WTC11 (cell line): ENCODE results near the gene MSI2. TPM values are rescaled to one million over a fixed set of nuclear protein-coding genes. Genes with fewer than 3 reads are reported as not detected.
A peak's percentile ranks its signal among the peaks of the same experiment; 100 is the strongest.

Experiments used
- ATAC-seq: fragments of 200-7000 bp; cut with Tn5 transposase; 2 replicates; pipeline ENCODE4 v1.10.0; 2021; ENCODE audit warnings: mild to moderate bottlenecking, moderate library complexity
- CTCF ChIA-PET: fragments of 300-600 bp; sonication (Branson Sonifier 250); formaldehyde crosslinking; loops from one replicate; lab custom pipeline; 2021; ENCODE audit warnings: antibody characterized with exemption; lab: Charles Lee
- POLR2A ChIA-PET: fragments of 350-600 bp; sonication (Branson Sonifier 250); formaldehyde crosslinking; loops from one replicate; lab custom pipeline; 2021; ENCODE audit warnings: antibody characterized with exemption; lab: Charles Lee
- DNase-seq: peaks from one replicate; pipeline ENCODE4 v3.0.0; 2021; ENCODE audit warnings: low spot score
- H3K27ac Mint-ChIP-seq: 2 replicates; pipeline ENCODE4 v1.8.0; 2021; ENCODE audit warnings: mixed read lengths
- H3K27me3 Mint-ChIP-seq: 2 replicates; pipeline ENCODE4 v1.8.0; 2021; ENCODE audit warnings: low read depth, mild to moderate bottlenecking, moderate library complexity, mixed read lengths
- H3K36me3 Mint-ChIP-seq: 2 replicates; pipeline ENCODE4 v1.8.0; 2021; ENCODE audit warnings: mixed read lengths
- H3K4me1 Mint-ChIP-seq: 2 replicates; pipeline ENCODE4 v1.8.0; 2022; ENCODE audit warnings: mixed read lengths
- H3K4me3 Mint-ChIP-seq: 2 replicates; pipeline ENCODE4 v1.8.0; 2021; ENCODE audit warnings: mild to moderate bottlenecking, moderate library complexity, mixed read lengths
- H3K9me3 Mint-ChIP-seq: 2 replicates; pipeline ENCODE4 v1.8.0; 2021; ENCODE audit warnings: mixed read lengths
- AR ChIP-seq: fragments of 250-450 bp; sonication (Bioruptor Pico); IDR thresholded peaks from 2 replicates; pipeline ENCODE4 v1.9.0; 2021; ENCODE audit warnings: mild to moderate bottlenecking
- CREM ChIP-seq: sonication (generic); formaldehyde crosslinking; IDR thresholded peaks from 2 replicates; pipeline ENCODE4 v1.8.1; 2022; ENCODE audit warnings: mild to moderate bottlenecking, missing genetic modification reagents, moderate library complexity
- EMX1 ChIP-seq: fragments of 250-450 bp; sonication (Bioruptor Pico); IDR thresholded peaks from 2 replicates; pipeline ENCODE4 v1.8.0; 2021; ENCODE audit warnings: mild to moderate bottlenecking
- FOXJ3 ChIP-seq: sonication (generic); formaldehyde crosslinking; IDR thresholded peaks from 2 replicates; pipeline ENCODE4 v1.9.0; 2021; ENCODE audit warnings: missing genetic modification reagents, mild to moderate bottlenecking, borderline replicate concordance
- GABPB1 ChIP-seq: sonication (generic); formaldehyde crosslinking; IDR thresholded peaks from 2 replicates; pipeline ENCODE4 v1.8.1; 2023; ENCODE audit warnings: mild to moderate bottlenecking, missing genetic modification reagents
- SMAD3 ChIP-seq: sonication (generic); formaldehyde crosslinking; IDR thresholded peaks from 2 replicates; pipeline ENCODE4 v1.8.0; 2022; ENCODE audit warnings: missing genetic modification reagents, mild to moderate bottlenecking, borderline replicate concordance
- SMAD4 ChIP-seq: sonication (generic); formaldehyde crosslinking; IDR thresholded peaks from 2 replicates; pipeline ENCODE4 v1.8.0; 2022; ENCODE audit warnings: mild to moderate bottlenecking, missing genetic modification reagents
- TP53 ChIP-seq: sonication (generic); formaldehyde crosslinking; IDR thresholded peaks from 2 replicates; pipeline ENCODE4 v1.8.1; 2023; ENCODE audit warnings: mild to moderate bottlenecking, missing genetic modification reagents
- ZNF281 ChIP-seq: sonication (generic); formaldehyde crosslinking; IDR thresholded peaks from 2 replicates; pipeline ENCODE4 v1.8.0; 2023; ENCODE audit warnings: mild to moderate bottlenecking, missing genetic modification reagents
- total RNA-seq: library from RNA; stranded (reverse); gene quantifications from 3 replicates; pipeline ENCODE4 v1.2.3, GENCODE V29; 2021
- TF ChIP-seq, protein P1 (sequence below): sonication (generic); formaldehyde crosslinking; IDR thresholded peaks from 2 replicates; pipeline ENCODE4 v1.8.0; 2022; ENCODE audit warnings: mild to moderate bottlenecking, missing genetic modification reagents
- TF ChIP-seq, protein P2 (sequence below): sonication (generic); formaldehyde crosslinking; IDR thresholded peaks from 2 replicates; pipeline ENCODE4 v1.8.0; 2023; ENCODE audit warnings: missing genetic modification reagents
- TF ChIP-seq, protein P3 (sequence below): sonication (generic); formaldehyde crosslinking; IDR thresholded peaks from 2 replicates; pipeline ENCODE4 v1.8.0; 2022; ENCODE audit warnings: missing genetic modification reagents
- TF ChIP-seq, protein P4 (sequence below): fragments of 250-450 bp; sonication (Bioruptor Pico); IDR thresholded peaks from 2 replicates; pipeline ENCODE4 v1.9.0; 2021; ENCODE audit warnings: mild to moderate bottlenecking, borderline replicate concordance

Gene MSI2
- total RNA-seq, 1 experiment from 2014 or later = 82.1 TPM

DNA sequence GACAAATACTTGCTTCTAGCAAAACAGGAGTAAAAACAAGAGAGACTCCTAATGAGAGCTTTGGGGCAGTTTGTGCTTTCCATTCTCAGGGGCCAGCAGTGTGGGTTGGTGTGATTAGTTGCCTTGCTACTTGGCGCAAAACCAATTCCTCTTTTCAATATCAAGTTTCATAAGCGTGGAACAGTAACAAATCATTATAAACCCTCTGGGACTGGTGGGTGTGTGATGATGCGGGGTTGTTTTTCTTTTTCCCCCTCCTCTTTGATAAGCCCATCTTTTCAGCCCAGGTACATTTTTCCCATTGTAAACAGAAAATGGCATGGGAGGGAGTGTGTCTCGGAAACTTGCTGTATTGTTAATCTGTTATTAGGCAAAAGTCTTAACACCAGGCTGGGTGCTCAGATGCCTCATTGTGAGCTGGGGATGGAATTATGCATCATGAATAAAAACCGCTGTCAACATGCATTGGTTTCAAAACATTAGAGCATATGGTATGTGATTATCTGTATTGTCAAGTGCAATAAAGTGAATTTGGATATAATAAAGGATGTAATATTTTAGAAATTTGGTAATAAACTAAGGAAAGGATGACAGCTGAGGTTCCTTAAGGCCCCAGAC, 322.4 kb downstream of the MSI2 start (continued):
- no peak for TF ChIP-seq ZNF281 (CRISPR knock-in tag)
- TF ChIP-seq CREM = no peak
- TF ChIP-seq, protein P1, sequence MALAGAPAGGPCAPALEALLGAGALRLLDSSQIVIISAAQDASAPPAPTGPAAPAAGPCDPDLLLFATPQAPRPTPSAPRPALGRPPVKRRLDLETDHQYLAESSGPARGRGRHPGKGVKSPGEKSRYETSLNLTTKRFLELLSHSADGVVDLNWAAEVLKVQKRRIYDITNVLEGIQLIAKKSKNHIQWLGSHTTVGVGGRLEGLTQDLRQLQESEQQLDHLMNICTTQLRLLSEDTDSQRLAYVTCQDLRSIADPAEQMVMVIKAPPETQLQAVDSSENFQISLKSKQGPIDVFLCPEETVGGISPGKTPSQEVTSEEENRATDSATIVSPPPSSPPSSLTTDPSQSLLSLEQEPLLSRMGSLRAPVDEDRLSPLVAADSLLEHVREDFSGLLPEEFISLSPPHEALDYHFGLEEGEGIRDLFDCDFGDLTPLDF (CRISPR knock-in tag) = no peak
- TF ChIP-seq SMAD3 (CRISPR knock-in tag) = no peak
- no peak for TF ChIP-seq EMX1
- TF ChIP-seq AR (CRISPR knock-in tag) = no peak
- no peak for TF ChIP-seq SMAD4
- TF ChIP-seq, protein P2, sequence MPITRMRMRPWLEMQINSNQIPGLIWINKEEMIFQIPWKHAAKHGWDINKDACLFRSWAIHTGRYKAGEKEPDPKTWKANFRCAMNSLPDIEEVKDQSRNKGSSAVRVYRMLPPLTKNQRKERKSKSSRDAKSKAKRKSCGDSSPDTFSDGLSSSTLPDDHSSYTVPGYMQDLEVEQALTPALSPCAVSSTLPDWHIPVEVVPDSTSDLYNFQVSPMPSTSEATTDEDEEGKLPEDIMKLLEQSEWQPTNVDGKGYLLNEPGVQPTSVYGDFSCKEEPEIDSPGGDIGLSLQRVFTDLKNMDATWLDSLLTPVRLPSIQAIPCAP (CRISPR knock-in tag) = no peak

GRCh38 chr17:57579245-57579644, 322.9 kb downstream of the MSI2 start:
- H3K36me3 Mint-ChIP-seq = no peaks in the 10 kb centered on the region
- no peak overlapping the region for H3K4me3 Mint-ChIP-seq
- H3K4me1 Mint-ChIP-seq = peaks cover 27% of the 10 kb centered on the region
- ATAC-seq (no peak), DNase-seq (no peak)
- no peak for TF ChIP-seq TP53 (CRISPR knock-in tag)
- no peak for TF ChIP-seq FOXJ3 (CRISPR knock-in tag)
- no peaks in the 10 kb centered on the region for H3K27me3 Mint-ChIP-seq
- no peaks in the 10 kb centered on the region for H3K9me3 Mint-ChIP-seq
- no peak overlapping the region for H3K27ac Mint-ChIP-seq
- ChIA-PET CTCF (interaction anchor here (2.2 kb wide), 1 partner anchor 18 kb away, joined by 12 read pairs; no protein-coding TSS in a partner anchor), POLR2A (no interaction called here)

GRCh38 chr17:57580055-57580739, 323.9 kb downstream of the MSI2 start:
- H3K4me3 Mint-ChIP-seq = no peak overlapping the region
- CTCF ChIA-PET = no interaction called here
- DNase-seq (no peak), ATAC-seq (no peak)
- H3K9me3 Mint-ChIP-seq = no peaks in the 10 kb centered on the region
- H3K4me1 Mint-ChIP-seq = peaks cover 27% of the 10 kb centered on the region
- TF ChIP-seq GABPB1 (CRISPR knock-in tag) = peak; percentile 62
- TF ChIP-seq, protein P3, sequence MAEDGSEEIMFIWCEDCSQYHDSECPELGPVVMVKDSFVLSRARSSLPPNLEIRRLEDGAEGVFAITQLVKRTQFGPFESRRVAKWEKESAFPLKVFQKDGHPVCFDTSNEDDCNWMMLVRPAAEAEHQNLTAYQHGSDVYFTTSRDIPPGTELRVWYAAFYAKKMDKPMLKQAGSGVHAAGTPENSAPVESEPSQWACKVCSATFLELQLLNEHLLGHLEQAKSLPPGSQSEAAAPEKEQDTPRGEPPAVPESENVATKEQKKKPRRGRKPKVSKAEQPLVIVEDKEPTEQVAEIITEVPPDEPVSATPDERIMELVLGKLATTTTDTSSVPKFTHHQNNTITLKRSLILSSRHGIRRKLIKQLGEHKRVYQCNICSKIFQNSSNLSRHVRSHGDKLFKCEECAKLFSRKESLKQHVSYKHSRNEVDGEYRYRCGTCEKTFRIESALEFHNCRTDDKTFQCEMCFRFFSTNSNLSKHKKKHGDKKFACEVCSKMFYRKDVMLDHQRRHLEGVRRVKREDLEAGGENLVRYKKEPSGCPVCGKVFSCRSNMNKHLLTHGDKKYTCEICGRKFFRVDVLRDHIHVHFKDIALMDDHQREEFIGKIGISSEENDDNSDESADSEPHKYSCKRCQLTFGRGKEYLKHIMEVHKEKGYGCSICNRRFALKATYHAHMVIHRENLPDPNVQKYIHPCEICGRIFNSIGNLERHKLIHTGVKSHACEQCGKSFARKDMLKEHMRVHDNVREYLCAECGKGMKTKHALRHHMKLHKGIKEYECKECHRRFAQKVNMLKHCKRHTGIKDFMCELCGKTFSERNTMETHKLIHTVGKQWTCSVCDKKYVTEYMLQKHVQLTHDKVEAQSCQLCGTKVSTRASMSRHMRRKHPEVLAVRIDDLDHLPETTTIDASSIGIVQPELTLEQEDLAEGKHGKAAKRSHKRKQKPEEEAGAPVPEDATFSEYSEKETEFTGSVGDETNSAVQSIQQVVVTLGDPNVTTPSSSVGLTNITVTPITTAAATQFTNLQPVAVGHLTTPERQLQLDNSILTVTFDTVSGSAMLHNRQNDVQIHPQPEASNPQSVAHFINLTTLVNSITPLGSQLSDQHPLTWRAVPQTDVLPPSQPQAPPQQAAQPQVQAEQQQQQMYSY (CRISPR knock-in tag) = peak; percentile 92
- TF ChIP-seq, protein P4, sequence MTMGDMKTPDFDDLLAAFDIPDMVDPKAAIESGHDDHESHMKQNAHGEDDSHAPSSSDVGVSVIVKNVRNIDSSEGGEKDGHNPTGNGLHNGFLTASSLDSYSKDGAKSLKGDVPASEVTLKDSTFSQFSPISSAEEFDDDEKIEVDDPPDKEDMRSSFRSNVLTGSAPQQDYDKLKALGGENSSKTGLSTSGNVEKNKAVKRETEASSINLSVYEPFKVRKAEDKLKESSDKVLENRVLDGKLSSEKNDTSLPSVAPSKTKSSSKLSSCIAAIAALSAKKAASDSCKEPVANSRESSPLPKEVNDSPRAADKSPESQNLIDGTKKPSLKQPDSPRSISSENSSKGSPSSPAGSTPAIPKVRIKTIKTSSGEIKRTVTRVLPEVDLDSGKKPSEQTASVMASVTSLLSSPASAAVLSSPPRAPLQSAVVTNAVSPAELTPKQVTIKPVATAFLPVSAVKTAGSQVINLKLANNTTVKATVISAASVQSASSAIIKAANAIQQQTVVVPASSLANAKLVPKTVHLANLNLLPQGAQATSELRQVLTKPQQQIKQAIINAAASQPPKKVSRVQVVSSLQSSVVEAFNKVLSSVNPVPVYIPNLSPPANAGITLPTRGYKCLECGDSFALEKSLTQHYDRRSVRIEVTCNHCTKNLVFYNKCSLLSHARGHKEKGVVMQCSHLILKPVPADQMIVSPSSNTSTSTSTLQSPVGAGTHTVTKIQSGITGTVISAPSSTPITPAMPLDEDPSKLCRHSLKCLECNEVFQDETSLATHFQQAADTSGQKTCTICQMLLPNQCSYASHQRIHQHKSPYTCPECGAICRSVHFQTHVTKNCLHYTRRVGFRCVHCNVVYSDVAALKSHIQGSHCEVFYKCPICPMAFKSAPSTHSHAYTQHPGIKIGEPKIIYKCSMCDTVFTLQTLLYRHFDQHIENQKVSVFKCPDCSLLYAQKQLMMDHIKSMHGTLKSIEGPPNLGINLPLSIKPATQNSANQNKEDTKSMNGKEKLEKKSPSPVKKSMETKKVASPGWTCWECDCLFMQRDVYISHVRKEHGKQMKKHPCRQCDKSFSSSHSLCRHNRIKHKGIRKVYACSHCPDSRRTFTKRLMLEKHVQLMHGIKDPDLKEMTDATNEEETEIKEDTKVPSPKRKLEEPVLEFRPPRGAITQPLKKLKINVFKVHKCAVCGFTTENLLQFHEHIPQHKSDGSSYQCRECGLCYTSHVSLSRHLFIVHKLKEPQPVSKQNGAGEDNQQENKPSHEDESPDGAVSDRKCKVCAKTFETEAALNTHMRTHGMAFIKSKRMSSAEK (CRISPR knock-in tag) = no peak
- no peaks in the 10 kb centered on the region for H3K36me3 Mint-ChIP-seq
- POLR2A ChIA-PET = interaction anchor here (0.7 to 0.8 kb wide), 2 partner anchors 381 to 512 kb away, joined by 3 read pairs; no protein-coding TSS in a partner anchor
- no peaks in the 10 kb centered on the region for H3K27me3 Mint-ChIP-seq
- H3K27ac Mint-ChIP-seq = no peak overlapping the region
